NCI-H146 treated with DMSO at 0.1 percent for 48 hours (cell line): ENCODE data around the gene OR10C1.

Source experiments
- DNase-seq: peaks from one replicate; lab custom pipeline; 2025; ENCODE audit not compliant: unreplicated experiment; lab: John Stamatoyannopoulos, UW

The OR10C1 gene

GRCh38 chr6:29477923-29478450 is 38.9 kb downstream of the OR10C1 start:
- no peak for DNase-seq

- no peak for DNase-seq
These were observed 39.6 kb downstream of the OR10C1 start for GRCh38 chr6:29478740-29479139.

GRCh38 chr6:29479560-29479959 is 40.5 kb downstream of the OR10C1 start:
- DNase-seq, result no peak

- DNase-seq, result no peak
These were observed 44.1 kb downstream of the OR10C1 start for GRCh38 chr6:29483186-29483585.

GRCh38 chr6:29483735-29484134 is 44.6 kb downstream of the OR10C1 start:
- no peak for DNase-seq

DNA sequence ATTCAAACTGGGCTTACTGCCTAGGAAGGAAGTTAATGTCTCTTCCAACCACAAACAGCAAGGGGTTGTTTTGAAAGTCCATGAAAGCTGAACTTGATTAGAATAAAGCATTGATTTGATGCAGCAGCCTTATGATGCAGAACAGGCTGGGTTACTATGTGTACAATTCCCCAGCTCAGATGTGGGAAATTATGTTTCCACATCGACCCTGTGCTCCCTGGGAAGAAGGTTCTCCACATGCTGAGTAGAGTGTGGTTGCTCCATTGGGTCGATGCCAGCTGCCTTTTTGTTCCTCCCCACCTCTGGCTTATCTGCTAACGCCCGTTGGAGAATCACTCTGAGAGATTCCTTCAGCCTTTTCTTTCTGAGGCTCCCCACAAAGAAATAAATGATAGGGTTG is 47.5 kb downstream of the OR10C1 start:
- DNase-seq, result no peak

GRCh38 chr6:29487131-29487530 is 48.0 kb downstream of the OR10C1 start:
- no peak for DNase-seq

- no peak for DNase-seq
These were observed 48.6 kb downstream of the OR10C1 start, which contains the start of gene MAS1L for GRCh38 chr6:29487660-29488059. TSS of gene MAS1L (minus strand) at chr6:29487956. CDS start at chr6:29487902, 54 bp downstream.

DNA sequence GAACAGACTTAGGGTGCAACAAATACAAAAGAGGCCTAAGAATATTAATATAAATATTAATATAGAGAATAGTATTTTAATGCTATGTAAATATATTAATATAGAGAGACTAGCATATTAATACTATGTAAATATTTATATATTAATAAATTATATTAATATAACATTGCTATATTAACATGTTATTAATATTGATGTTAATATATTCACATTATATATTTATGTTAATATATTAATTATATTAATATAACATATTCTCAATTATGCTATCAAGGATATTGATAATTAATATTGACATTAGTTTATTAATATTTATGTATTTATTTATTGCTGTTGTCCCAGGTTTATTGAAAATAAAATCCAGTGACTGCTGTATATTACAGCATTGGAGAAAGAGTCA is 49.8 kb downstream of the OR10C1 start:
- DNase-seq, result no peak

- DNase-seq, result no peak
These were observed 50.2 kb downstream of the OR10C1 start for GRCh38 chr6:29489286-29489685.

- DNase-seq, result no peak
These were observed 50.9 kb downstream of the OR10C1 start for GRCh38 chr6:29490055-29490454.

DNA sequence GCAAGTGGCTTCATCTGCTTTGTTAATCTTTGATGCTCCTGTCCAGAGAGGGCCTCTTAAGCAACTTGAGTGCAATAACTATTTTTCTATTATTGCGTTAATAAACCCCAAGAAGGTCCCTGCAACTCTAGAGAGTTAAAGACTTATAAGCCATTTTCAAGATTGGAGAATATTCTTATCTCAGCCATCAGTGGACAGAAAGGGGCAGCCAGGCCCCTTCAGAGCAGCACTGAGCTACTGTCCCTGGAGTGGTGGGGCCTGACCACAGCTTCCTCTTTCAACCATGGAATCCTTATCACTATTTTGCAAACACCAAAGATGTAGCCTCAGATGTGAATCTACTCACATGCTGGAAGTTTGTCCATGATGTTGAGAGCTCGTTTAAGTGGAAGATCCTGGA is 51.4 kb downstream of the OR10C1 start:
- DNase-seq, result no peak
